Aorta (tissue), 5 donors: Measurements from ENCODE around the gene EMCN. TPM values are rescaled to one million over a fixed set of nuclear protein-coding genes. Genes with fewer than 3 reads are reported as not detected.
A peak's percentile ranks its signal among the peaks of the same experiment; 100 is the strongest.

Experiments used
- ATAC-seq: fragments of 200-7000 bp; cut with Tn5 transposase; one replicate; pipeline ENCODE4 v1.9.1; 2022; ENCODE audit warnings: moderate library complexity; ENCODE audit not compliant: low FRiP score
- DNase-seq, 2 donors: peaks; one replicate each; pipeline ENCODE4 v3.0.0-alpha.2; 2020
- H3K27ac ChIP-seq, 2 donors: one replicate each; pipeline ENCODE4 v1.5.1; 2013; ENCODE audit warnings: low read length in 2 of 2, mild to moderate bottlenecking in 2 of 2, moderate library complexity in 2 of 2, control low read depth in 1 of 2, inconsistent platforms in 1 of 2, low read depth in 1 of 2
- H3K27me3 ChIP-seq, 2 donors: one replicate each; pipeline ENCODE4 v1.6.1; 2013; ENCODE audit warnings: control low read depth in 1 of 2, low read length in 1 of 2, mild to moderate bottlenecking in 1 of 2, moderate library complexity in 1 of 2; ENCODE audit not compliant: insufficient read depth in 2 of 2, control insufficient read depth in 1 of 2
- H3K36me3 ChIP-seq, 2 donors: one replicate each; pipeline ENCODE4 v1.6.1; 2013; ENCODE audit warnings: control low read depth in 1 of 2, low read length in 1 of 2, mild to moderate bottlenecking in 1 of 2; ENCODE audit not compliant: insufficient read depth in 2 of 2, control insufficient read depth in 1 of 2
- H3K4me1 ChIP-seq, 2 donors: one replicate each; pipeline ENCODE4 v1.6.1; 2013; ENCODE audit warnings: low read length in 2 of 2, control low read depth in 1 of 2, mild to moderate bottlenecking in 1 of 2, moderate library complexity in 1 of 2; ENCODE audit not compliant: insufficient read depth in 2 of 2, control insufficient read depth in 1 of 2
- H3K4me3 ChIP-seq, 2 donors: one replicate each; pipeline ENCODE4 v1.5.1; 2013; ENCODE audit warnings: low read length in 2 of 2, control low read depth in 1 of 2, mild to moderate bottlenecking in 1 of 2
- H3K9me3 ChIP-seq: one replicate; pipeline ENCODE4 v1.6.1; 2013; ENCODE audit warnings: mild to moderate bottlenecking, low read length; ENCODE audit not compliant: control insufficient read depth
- WGBS, 2 donors: extraction: QIAGEN DNeasy Blood & Tissue Kit; methylation state at CpG; one replicate each; pipeline ENCODE4 v1.1.7; 2013; 5-methylcytosine and 5-hydroxymethylcytosine counted together
- intact Hi-C, 2 donors: fragments of 100-400 bp; cut with DNase I; formaldehyde crosslinking; loops; one replicate each; pipeline versions ENCODE4 v1.14.2 to v1.15.0; 2022
- polyA plus RNA-seq, 2 donors: library from polyadenylated mRNA; stranded (reverse); fragments of 200-250 nt; gene quantifications; one replicate each; pipeline ENCODE4 v1.2.3, GENCODE V29; 2013
- total RNA-seq, 2 donors: library from RNA; stranded (reverse); fragmentation: NEBNext Ultra II Directional; extraction: Animal tissue kit (Norgen Biotek cat#: 25700); gene quantifications; one replicate each; pipeline ENCODE4 v1.2.1, GENCODE V29; 2021
- donor health status: healthy with polysubstance abuse.
- donor health status: Bipolar disorder and iron deficiency.
- donor health status: DM: no; HTN: no; CAD: no.
- donor health status: DM: no; HTN: no; CAD: no.
- donor health status: DM: yes; HTN: yes; CAD: no.

Gene EMCN
- total and polyA plus RNA-seq, 4 donors: 0.05 to 78.1 (median 14.0) TPM

GRCh38 chr4:100483796-100484195, 34.0 kb downstream of the EMCN start:
- H3K9me3 ChIP-seq: no peaks in the 10 kb centered on the region
- DNase-seq: no peak
- intact Hi-C loops: no loop called here

DNA sequence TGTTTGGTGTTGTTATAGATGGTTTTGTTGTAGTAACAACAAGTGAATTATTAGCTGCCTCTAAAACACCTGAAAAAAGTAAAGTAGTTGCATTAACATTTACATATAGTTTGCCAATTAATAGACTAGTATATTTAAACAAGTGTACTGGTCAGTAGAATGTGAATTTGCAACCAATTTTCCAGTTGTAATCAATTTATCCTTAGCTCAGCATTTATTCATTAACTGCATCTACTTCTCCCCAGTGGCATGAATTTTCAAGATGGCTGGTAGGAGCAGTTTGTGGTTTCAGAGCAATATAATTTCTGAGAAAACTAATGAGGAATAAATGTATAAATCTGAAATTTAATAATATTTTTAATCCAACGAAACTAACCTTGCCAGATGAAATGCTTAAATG, 37.9 kb downstream of the EMCN start:
- no peak overlapping the region for H3K4me3 ChIP-seq
- 44 to 63% methylated on average over 1 of the region's 1 CpG for WGBS, 2 donors
- no peaks in the 10 kb centered on the region for H3K4me1 ChIP-seq
- ATAC-seq: no peak
- no peak for DNase-seq
- H3K27me3 ChIP-seq: no peaks in the 10 kb centered on the region
- no peaks in the 10 kb centered on the region for H3K9me3 ChIP-seq
- intact Hi-C loops: no loop called here
- no peaks in the 10 kb centered on the region for H3K36me3 ChIP-seq
- H3K27ac ChIP-seq: no peak overlapping the region

More at GRCh38 chr4:100483796-100484195, 34.0 kb downstream of the EMCN start:
- ATAC-seq: no peak
- H3K4me3 ChIP-seq: no peak overlapping the region
- WGBS, 2 donors: 88 to 91% methylated on average over 2 of the region's 2 CpGs
- H3K36me3 ChIP-seq: no peaks in the 10 kb centered on the region
- no peaks in the 10 kb centered on the region for H3K27me3 ChIP-seq
- H3K4me1 ChIP-seq: no peaks in the 10 kb centered on the region
- no peak overlapping the region for H3K27ac ChIP-seq

- Histone ChIP-seq H3K27me3 (no peaks in the 10 kb centered on the region), H3K4me1 (no peaks in the 10 kb centered on the region), H3K36me3 (no peaks in the 10 kb centered on the region), H3K9me3 (no peaks in the 10 kb centered on the region), H3K27ac (no peak overlapping the region), H3K4me3 (no peak overlapping the region)
- no peak for DNase-seq
- WGBS, 2 donors: 97 to 100% methylated on average over 1 of the region's 1 CpG
- intact Hi-C loops: no loop called here
- ATAC-seq: no peak
Measured at GRCh38 chr4:100469555-100469954, 48.3 kb downstream of the EMCN start.

- no peaks in the 10 kb centered on the region for H3K9me3 ChIP-seq
Measured at GRCh38 chr4:100466501-100466900, 51.3 kb downstream of the EMCN start.

DNA sequence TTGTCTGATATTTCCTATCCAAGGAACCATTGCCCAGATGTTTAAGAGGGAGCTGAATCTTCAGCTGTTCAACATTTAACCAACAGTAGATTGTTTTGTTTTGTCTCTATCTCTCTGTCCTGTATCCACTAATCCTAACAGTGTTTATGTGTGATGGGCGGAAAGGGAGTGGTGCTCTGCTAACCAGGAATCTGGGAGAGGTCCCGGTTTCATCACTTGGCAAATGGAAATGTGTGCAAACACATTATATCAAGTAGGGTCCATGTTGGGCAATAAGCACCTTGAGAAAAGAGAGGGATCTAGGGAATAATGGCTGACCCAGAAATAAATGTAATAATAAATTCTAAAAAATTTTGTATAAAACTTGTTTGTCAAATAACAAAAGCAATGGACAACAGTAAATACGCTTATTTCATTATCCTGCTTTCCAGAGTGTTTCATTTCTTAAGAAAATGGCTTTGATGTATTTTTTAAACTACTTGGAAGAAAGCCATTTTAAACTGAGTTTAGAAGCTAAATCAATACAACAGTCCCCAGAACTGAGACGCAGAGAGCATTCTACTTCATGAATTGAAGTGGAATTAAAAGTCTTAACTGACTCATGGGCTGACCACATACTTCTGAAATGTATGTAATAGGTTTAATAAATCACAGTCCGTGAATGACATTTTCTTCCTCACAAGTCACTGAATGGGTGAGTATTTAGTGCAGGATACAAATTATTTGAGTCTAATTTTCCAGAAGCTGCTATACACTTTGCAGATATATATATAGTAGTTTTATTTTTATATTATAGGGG, 55.8 kb downstream of the EMCN start:
- WGBS, 2 donors: 49 to 52% methylated on average over 5 of the region's 5 CpGs
- no peak overlapping the region for H3K27ac ChIP-seq
- intact Hi-C loops: no loop called here

More at GRCh38 chr4:100466501-100466900, 51.3 kb downstream of the EMCN start:
- Histone ChIP-seq H3K4me1 (no peaks in the 10 kb centered on the region), H3K27me3 (no peaks in the 10 kb centered on the region), H3K4me3 (no peak overlapping the region), H3K36me3 (no peaks in the 10 kb centered on the region), H3K27ac (no peak overlapping the region)
- ATAC-seq (no peak), DNase-seq (no peak)
- WGBS, 2 donors: 12 to 22% methylated on average over 1 of the region's 1 CpG
- intact Hi-C loops: no loop called here

DNA sequence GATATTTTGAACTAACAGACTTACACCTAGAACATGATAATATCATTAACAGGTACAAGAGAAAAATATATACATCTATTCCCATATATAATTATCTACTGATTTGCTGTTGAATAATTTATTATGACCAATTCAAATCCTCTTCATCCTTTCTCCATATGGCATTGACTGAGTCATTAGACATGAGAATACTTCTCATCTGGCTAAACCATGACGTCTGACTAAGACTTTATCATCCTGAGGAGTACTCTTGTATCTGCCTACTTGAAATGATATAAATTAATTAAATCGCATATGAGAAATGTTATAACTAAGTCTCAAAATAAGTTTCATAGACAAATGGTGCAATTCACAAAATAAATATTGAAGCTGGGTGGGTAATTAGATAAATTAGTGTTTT, 67.4 kb downstream of the EMCN start:
- intact Hi-C loops: no loop called here
- no peak for ATAC-seq
- 77 to 82% methylated on average over 2 of the region's 2 CpGs for WGBS, 2 donors
- H3K36me3 ChIP-seq: no peaks in the 10 kb centered on the region
- no peak overlapping the region for H3K27ac ChIP-seq
- H3K4me1 ChIP-seq: no peaks in the 10 kb centered on the region
- no peaks in the 10 kb centered on the region for H3K9me3 ChIP-seq
- DNase-seq: no peak
- H3K4me3 ChIP-seq: no peak overlapping the region
- H3K27me3 ChIP-seq: no peaks in the 10 kb centered on the region

More for the DNA sequence above, 55.8 kb downstream of the EMCN start:
- no peaks in the 10 kb centered on the region for H3K27me3 ChIP-seq
- H3K4me1 ChIP-seq: no peaks in the 10 kb centered on the region
- ATAC-seq (no peak), DNase-seq (no peak)
- no peaks in the 10 kb centered on the region for H3K9me3 ChIP-seq
- no peaks in the 10 kb centered on the region for H3K36me3 ChIP-seq
- H3K4me3 ChIP-seq: no peak overlapping the region

DNA sequence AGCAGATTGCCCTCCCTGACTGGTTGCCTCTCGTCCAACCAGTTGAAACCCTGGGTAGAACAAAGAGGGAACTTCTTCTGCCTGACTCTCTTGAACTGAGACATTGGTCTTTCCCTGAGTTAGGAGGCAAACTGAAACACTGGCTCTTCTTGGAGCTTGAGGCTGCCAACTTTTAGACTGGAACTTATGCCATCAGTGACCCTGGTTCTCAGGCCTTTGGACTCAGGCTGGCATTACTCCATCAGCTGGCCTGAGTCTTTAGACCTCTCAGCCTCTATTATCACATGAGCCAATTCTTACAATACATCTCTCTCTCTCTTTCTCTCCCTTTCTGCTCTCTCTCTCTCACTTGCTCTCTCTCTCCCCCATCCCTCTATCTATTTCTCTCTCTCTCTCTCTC, 86.4 kb downstream of the EMCN start:
- no peak overlapping the region for H3K27ac ChIP-seq
- H3K9me3 ChIP-seq: no peaks in the 10 kb centered on the region
- H3K4me3 ChIP-seq: no peak overlapping the region
- no peaks in the 10 kb centered on the region for H3K27me3 ChIP-seq
- 77 to 93% methylated on average over 1 of the region's 1 CpG for WGBS, 2 donors
- DNase-seq: no peak
- ATAC-seq: peak; percentile 22
- H3K4me1 ChIP-seq: no peaks in the 10 kb centered on the region
- no peaks in the 10 kb centered on the region for H3K36me3 ChIP-seq
- intact Hi-C loops: no loop called here

- H3K36me3 ChIP-seq: no peaks in the 10 kb centered on the region
- WGBS, 2 donors: 84 to 86% methylated on average over 5 of the region's 5 CpGs
- no peak for DNase-seq
- no peaks in the 10 kb centered on the region for H3K9me3 ChIP-seq
- H3K27ac ChIP-seq: no peak overlapping the region
- H3K4me3 ChIP-seq: no peak overlapping the region
- H3K27me3 ChIP-seq: no peaks in the 10 kb centered on the region
- intact Hi-C loops: no loop called here
- peaks cover 0 to 2% of the 10 kb centered on the region in 2 donors for H3K4me1 ChIP-seq
- ATAC-seq: no peak
Measured at GRCh38 chr4:100430451-100430850, 87.4 kb downstream of the EMCN start.

DNA sequence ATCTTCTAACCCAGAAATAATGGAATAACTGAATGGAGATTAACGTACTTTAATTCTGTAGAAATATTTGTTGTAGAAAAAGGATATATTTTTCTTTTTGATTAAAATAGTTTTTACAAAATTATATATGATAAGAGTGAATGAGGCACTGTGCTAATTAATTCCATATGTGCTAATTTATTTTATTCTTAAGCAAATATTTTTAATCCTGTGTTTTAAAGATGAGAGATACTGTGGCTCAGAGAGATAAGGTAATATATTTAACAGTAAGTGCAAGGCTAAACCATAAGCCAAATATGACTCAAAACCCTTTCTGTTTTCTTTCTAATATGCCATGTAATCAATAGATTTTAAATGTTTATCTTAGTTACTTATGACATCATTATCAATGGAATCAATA, 88.2 kb downstream of the EMCN start:
- H3K4me1 ChIP-seq: peaks cover 0 to 3% of the 10 kb centered on the region in 2 donors
- H3K27ac ChIP-seq: no peak overlapping the region
- no peak for ATAC-seq
- no peak overlapping the region for H3K4me3 ChIP-seq
- H3K9me3 ChIP-seq: no peaks in the 10 kb centered on the region
- no peaks in the 10 kb centered on the region for H3K36me3 ChIP-seq
- no peak for DNase-seq
- 70 to 76% methylated on average over 1 of the region's 1 CpG for WGBS, 2 donors
- intact Hi-C loops: loop anchor here in 1 of 2 donors (10.0 kb wide), 1 partner anchor 305 kb away; no protein-coding TSS in a partner anchor
- no peaks in the 10 kb centered on the region for H3K27me3 ChIP-seq
